H1 (cell line): ENCODE measurements around the gene ASB13. TPM values are rescaled to one million over a fixed set of nuclear protein-coding genes. Genes with fewer than 3 reads are reported as not detected.

Source experiments
- CTCF ChIA-PET: fragments of 300-600 bp; sonication (Branson Sonifier 250); formaldehyde crosslinking; loops from one replicate; lab custom pipeline; 2021; ENCODE audit not compliant: partially characterized antibody; lab: Charles Lee
- POLR2A ChIA-PET: fragments of 300-600 bp; sonication (Branson Sonifier 250); formaldehyde crosslinking; loops from one replicate; lab custom pipeline; 2021; ENCODE audit warnings: inconsistent platforms; ENCODE audit not compliant: partially characterized antibody; lab: Charles Lee
- DNase-seq, 2 experiments: peaks; one replicate each; pipeline versions ENCODE4 v3.0.0 to v3.0.0-alpha.2; 2010 to 2022; ENCODE audit warnings: low spot score in 2 of 2, low read depth in 1 of 2, mixed read lengths in 1 of 2
- FAIRE-seq: peaks from 2 replicates; lab custom pipeline; 2011; peaks lifted over from hg19 to GRCh38; lab: Jason Lieb, UNC
- H2AFZ ChIP-seq: 2 replicates; pipeline ENCODE4 v1.8.1; 2012; ENCODE audit warnings: low read length, inconsistent platforms
- H2AK5ac ChIP-seq: 2 replicates; pipeline ENCODE4 v1.6.1; 2013; ENCODE audit warnings: low read depth, low read length
- H2BK120ac ChIP-seq: replicated peaks from 2 replicates; pipeline ENCODE3; 2013; ENCODE audit warnings: low read depth, low read length, inconsistent platforms
- H2BK12ac ChIP-seq: 2 replicates; pipeline ENCODE4 v1.6.1; 2013; ENCODE audit warnings: low read depth, low read length
- H2BK15ac ChIP-seq: 2 replicates; pipeline ENCODE4 v1.6.1; 2013; ENCODE audit warnings: low read length
- H2BK20ac ChIP-seq: 2 replicates; pipeline ENCODE4 v1.6.1; 2013; ENCODE audit warnings: low read length
- H2BK5ac ChIP-seq: 2 replicates; pipeline ENCODE4 v1.6.1; 2013; ENCODE audit warnings: low read depth, low read length
- H3K14ac ChIP-seq: 2 replicates; pipeline ENCODE4 v1.6.1; 2013; ENCODE audit warnings: inconsistent platforms; ENCODE audit not compliant: insufficient read length
- H3K18ac ChIP-seq: 2 replicates; pipeline ENCODE4 v1.6.1; 2013; ENCODE audit warnings: low read length; ENCODE audit errors: extremely low read depth
- H3K23ac ChIP-seq: 2 replicates; pipeline ENCODE4 v1.6.1; 2013; ENCODE audit warnings: inconsistent platforms; ENCODE audit not compliant: insufficient read length
- H3K23me2 ChIP-seq: 2 replicates; pipeline ENCODE4 v1.6.1; 2013; ENCODE audit warnings: low read depth, low read length
- H3K27ac ChIP-seq: 2 replicates; pipeline ENCODE4 v1.6.1; 2011; ENCODE audit warnings: low read depth, low read length, inconsistent platforms
- H3K27me3 ChIP-seq, 4 experiments: replicated peaks in 1 of 4; 1 replicate in 1 of 4; 2 replicates in 3 of 4; pipeline versions ENCODE4 v1.6.1 to v1.8.1; 2011 to 2013; ENCODE audit warnings: low read length in 3 of 4, mild to moderate bottlenecking in 3 of 4, inconsistent platforms in 2 of 4, mixed read lengths in 2 of 4, moderate library complexity in 1 of 4; ENCODE audit not compliant: control insufficient read depth in 3 of 4, insufficient read depth in 3 of 4; ENCODE audit errors: extremely low read depth in 1 of 4
- H3K36me3 ChIP-seq, 4 experiments: 2 replicates each; pipeline versions ENCODE4 v1.6.1 to v1.8.1; 2011 to 2013; ENCODE audit warnings: mild to moderate bottlenecking in 4 of 4, low read length in 3 of 4, moderate library complexity in 2 of 4, control low read depth in 1 of 4, inconsistent platforms in 1 of 4; ENCODE audit not compliant: insufficient read depth in 4 of 4, control insufficient read depth in 2 of 4
- H3K4ac ChIP-seq: replicated peaks from 2 replicates; pipeline ENCODE3; 2013; ENCODE audit warnings: low read length, low read depth, mixed read lengths, inconsistent platforms; ENCODE audit not compliant: insufficient read length
- H3K4me1 ChIP-seq, 4 experiments: replicated peaks in 1 of 4; 1 replicate in 1 of 4; 2 replicates in 3 of 4; pipeline versions ENCODE4 v1.6.1 to v1.8.1; 2011 to 2013; ENCODE audit warnings: low read length in 3 of 4, inconsistent platforms in 2 of 4, mixed read lengths in 1 of 4; ENCODE audit not compliant: insufficient read depth in 4 of 4, control insufficient read depth in 3 of 4
- H3K4me2 ChIP-seq, 2 experiments: 2 replicates each; pipeline versions ENCODE4 v1.6.1 to v1.8.1; 2011 to 2013; ENCODE audit warnings: low read depth in 2 of 2, low read length in 2 of 2, control low read depth in 1 of 2, inconsistent platforms in 1 of 2, mild to moderate bottlenecking in 1 of 2; ENCODE audit not compliant: insufficient read depth in 1 of 2
- H3K4me3 ChIP-seq, 4 experiments: fragments of 200-600, 300-600 bp in 1 of 4; sonication (generic), shearing (Covaris generic), sonication (Bioruptor Twin) in 1 of 4; 2 replicates each; pipeline versions ENCODE4 v1.5.1 to v1.8.1; 2011 to 2016; ENCODE audit warnings: low read length in 4 of 4, low read depth in 3 of 4, control low read depth in 2 of 4, inconsistent platforms in 2 of 4, mild to moderate bottlenecking in 2 of 4, mixed read lengths in 1 of 4, moderate library complexity in 1 of 4; ENCODE audit not compliant: insufficient read depth in 2 of 4; ENCODE audit errors: extremely low read depth in 1 of 4
- H3K56ac ChIP-seq: replicated peaks from 2 replicates; pipeline ENCODE3; 2013; ENCODE audit warnings: low read depth, mild to moderate bottlenecking, mixed read lengths, low read length, inconsistent platforms; ENCODE audit not compliant: insufficient read length
- H3K79me1 ChIP-seq: 2 replicates; pipeline ENCODE4 v1.6.1; 2013; ENCODE audit warnings: low read depth, low read length, control low read depth
- H3K79me2 ChIP-seq, 2 experiments: 2 replicates each; pipeline versions ENCODE4 v1.6.1 to v1.8.1; 2012 to 2013; ENCODE audit warnings: low read length in 2 of 2, mild to moderate bottlenecking in 2 of 2, inconsistent platforms in 1 of 2; ENCODE audit not compliant: insufficient read depth in 2 of 2, control insufficient read depth in 1 of 2
- H3K9ac ChIP-seq, 4 experiments: replicated peaks in 1 of 4; 1 replicate in 1 of 4; 2 replicates in 3 of 4; pipeline versions ENCODE4 v1.6.1 to v1.8.1; 2011 to 2013; ENCODE audit warnings: low read depth in 3 of 4, low read length in 3 of 4, control low read depth in 2 of 4, mild to moderate bottlenecking in 2 of 4, moderate library complexity in 2 of 4, inconsistent platforms in 1 of 4; ENCODE audit errors: extremely low read depth in 1 of 4
- H3K9me3 ChIP-seq, 2 experiments: 2 replicates each; pipeline versions ENCODE4 v1.6.1 to v1.8.1; 2012 to 2013; ENCODE audit warnings: mild to moderate bottlenecking in 2 of 2, moderate library complexity in 2 of 2, control low read depth in 1 of 2, inconsistent platforms in 1 of 2, low read depth in 1 of 2, low read length in 1 of 2, mixed read lengths in 1 of 2; ENCODE audit not compliant: insufficient read depth in 2 of 2
- H4K20me1 ChIP-seq, 2 experiments: replicated peaks in 1 of 2; 2 replicates each; pipeline versions ENCODE3 to v1.8.1; 2011 to 2013; ENCODE audit warnings: inconsistent platforms in 2 of 2, low read length in 2 of 2, mild to moderate bottlenecking in 1 of 2; ENCODE audit not compliant: insufficient read depth in 2 of 2, control insufficient read depth in 1 of 2
- H4K5ac ChIP-seq: 2 replicates; pipeline ENCODE4 v1.6.1; 2013; ENCODE audit warnings: low read length, low read depth, mixed read lengths, inconsistent platforms; ENCODE audit not compliant: insufficient read length
- H4K8ac ChIP-seq: 2 replicates; pipeline ENCODE4 v1.8.0; 2013; ENCODE audit warnings: mild to moderate bottlenecking, moderate library complexity, low read length, inconsistent platforms; ENCODE audit not compliant: insufficient read depth; ENCODE audit errors: extremely low read depth
- H4K91ac ChIP-seq: replicated peaks from 2 replicates; pipeline ENCODE3; 2013; ENCODE audit warnings: low read length, mixed read lengths, inconsistent platforms; ENCODE audit not compliant: insufficient read length
- CEBPB ChIP-seq: IDR thresholded peaks from 2 replicates; pipeline ENCODE4 v1.6.1; 2012; ENCODE audit warnings: low read depth, low read length
- POLR2A ChIP-seq, 2 experiments: IDR thresholded peaks; 1 replicate in 1 of 2; 2 replicates in 1 of 2; pipeline ENCODE4 v1.6.1; 2011; ENCODE audit warnings: low read depth in 2 of 2, low read length in 2 of 2, mild to moderate bottlenecking in 2 of 2; ENCODE audit errors: control extremely low read depth in 1 of 2
- POLR2AphosphoS5 ChIP-seq: IDR thresholded peaks from 2 replicates; pipeline ENCODE4 v1.6.1; 2011; ENCODE audit warnings: low read depth, low read length
- SRF ChIP-seq: IDR thresholded peaks from 2 replicates; pipeline ENCODE4 v1.6.1; 2011; ENCODE audit warnings: mild to moderate bottlenecking, low read depth, low read length, moderate library complexity
- WGBS, 2 experiments: shearing (Covaris generic) in 1 of 2; methylation state at CpG; one replicate each; pipeline versions ENCODE4 v1.1.6 to v1.1.7; 2013 to 2015; ENCODE audit warnings: low lambda C conversion rate in 2 of 2, mixed read lengths in 2 of 2, inconsistent platforms in 1 of 2, low coverage in 1 of 2, missing lambda C conversion rate in 1 of 2; ENCODE audit not compliant: insufficient replicate concordance in 2 of 2, insufficient coverage in 1 of 2, insufficient read length in 1 of 2; ENCODE audit errors: extremely low coverage in 1 of 2, missing lambda C conversion rate in 1 of 2; 5-methylcytosine and 5-hydroxymethylcytosine counted together
- polyA plus RNA-seq, 7 experiments: library from polyadenylated mRNA; depleted of rRNA in 3 of 7; stranded (reverse) in 5 of 7; unstranded in 2 of 7; fragments of >200 nt in 5 of 7; fragments of 200-250 nt in 2 of 7; gene quantifications; 1 replicate in 5 of 7; 2 replicates in 1 of 7; 4 replicates in 1 of 7; pipeline versions ENCODE4 v1.2.1 to v1.2.3, GENCODE V29; 2011 to 2013; ENCODE audit warnings: missing spikeins in 2 of 7, mixed read lengths in 2 of 7
- total RNA-seq: library from RNA; stranded (reverse); fragmentation: NEBNext Ultra II Directional; extraction: Animal tissue kit (Norgen Biotek cat#: 25700); gene quantifications from 2 replicates; pipeline ENCODE4 v1.2.1, GENCODE V29; 2021

Gene ASB13
- total and polyA plus RNA-seq, 2 of the 8 experiments (the other 6 are each of a cell fraction or from before 2014, with no cell fraction given), result 12.3 to 20.2 TPM

DNA sequence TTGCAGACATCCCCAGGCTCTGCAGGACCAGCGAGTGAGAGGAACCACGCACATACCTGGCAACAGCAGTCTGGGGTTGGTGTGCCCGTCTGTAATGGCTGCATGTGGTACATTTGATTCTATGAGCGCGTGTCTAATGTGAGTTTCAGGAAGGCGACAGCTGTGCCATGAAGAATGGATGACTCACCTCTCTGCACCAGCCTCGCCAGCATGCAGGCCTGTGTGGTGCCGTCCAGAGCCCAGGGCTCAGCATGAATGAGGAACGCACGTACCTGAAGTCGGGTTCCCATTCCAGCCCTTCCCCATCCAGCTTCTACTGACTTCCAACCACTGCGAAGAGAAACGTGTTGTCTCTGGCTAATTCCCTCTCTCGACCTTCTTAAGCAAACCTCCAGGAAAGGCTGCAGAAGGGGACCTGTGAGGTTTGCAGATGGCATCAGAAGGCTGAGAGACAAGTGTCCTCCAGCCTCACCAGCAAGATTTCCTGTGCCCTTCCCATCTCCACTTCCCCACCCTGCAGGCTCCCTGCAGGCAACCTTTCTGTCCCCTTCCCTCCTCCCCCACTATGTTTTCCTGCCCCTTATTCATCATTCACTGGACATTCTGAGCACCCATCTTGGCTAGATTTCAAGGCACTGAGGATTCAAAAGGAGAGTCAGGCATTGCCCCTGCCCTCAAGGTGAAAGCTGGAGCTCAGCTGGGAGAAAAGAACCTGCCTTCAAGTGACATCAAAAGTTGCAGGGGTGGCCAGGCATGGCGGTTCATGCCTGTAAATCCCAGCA, 54.3 kb downstream of the ASB13 start:
- ChIA-PET CTCF (interaction anchor here (1.1 to 3.3 kb wide), 2 partner anchors 11 to 18 kb away, joined by 3 to 17 read pairs; no protein-coding TSS in a partner anchor), POLR2A (no interaction called here)
- 91% methylated on average over 14 of the region's 15 CpGs; no CpG with 5 or more reads in 1 of the 2 experiments for WGBS, 2 experiments

More for the DNA sequence above, 54.3 kb downstream of the ASB13 start:
- Histone ChIP-seq H3K27me3 (no peaks in the 10 kb centered on the region), H3K36me3 (no peaks in the 10 kb centered on the region), H3K56ac (no peak overlapping the region), H3K4me1 (no peaks in the 10 kb centered on the region), H2BK12ac (no peak overlapping the region), H3K9ac (no peak overlapping the region), H3K27ac (no peak overlapping the region), H2BK120ac (no peak overlapping the region), H3K18ac (no peak overlapping the region), H3K4ac (no peak overlapping the region), H2BK5ac (no peak overlapping the region), H3K4me3 (no peak overlapping the region), H2AK5ac (no peak overlapping the region), H3K9me3 (no peaks in the 10 kb centered on the region), H3K79me2 (no peaks in the 10 kb centered on the region), H3K79me1 (no peaks in the 10 kb centered on the region), H3K23ac (no peak overlapping the region), H3K14ac (no peak overlapping the region), H4K20me1 (no peaks in the 10 kb centered on the region), H3K23me2 (no peaks in the 10 kb centered on the region), H3K4me2 (no peak overlapping the region), H2BK20ac (no peak overlapping the region), H2AFZ (no peak overlapping the region), H4K8ac (no peak overlapping the region), H4K91ac (no peak overlapping the region), H4K5ac (no peak overlapping the region), H2BK15ac (0 out of 2 replicates have a peak overlapping the region, but pooled peaks have one; percentile 46)
- TF ChIP-seq SRF, result no peak
- no peak for TF ChIP-seq POLR2A (IDR thresholded peaks at IDR 0.05; ENCODE audit: control extremely low read depth in 1 of 2, low read depth in 2 of 2, low read length in 2 of 2)
- no peak for TF ChIP-seq POLR2AphosphoS5
- no peak for TF ChIP-seq CEBPB
- FAIRE-seq (no peak), DNase-seq (no peak)
